Caco-2 (cell line): ENCODE data around the gene ABCG4. TPM values are rescaled to one million over a fixed set of nuclear protein-coding genes. Genes with fewer than 3 reads are reported as not detected.

Experiments
- BruUV-seq: library from RNA; stranded (reverse); fragments of 400-500 nt; replicated peaks from 2 replicates; lab custom pipeline; 2021; lab: Mats Ljungman, UMichigan
- CTCF ChIA-PET: fragments of 300-600 bp; sonication (Branson Sonifier 250); formaldehyde crosslinking; loops from one replicate; lab custom pipeline; 2022; ENCODE audit warnings: antibody characterized with exemption; lab: Charles Lee
- POLR2A ChIA-PET: fragments of 300-600 bp; sonication (Branson Sonifier 250); formaldehyde crosslinking; loops from one replicate; lab custom pipeline; 2022; ENCODE audit warnings: antibody characterized with exemption; lab: Charles Lee
- DNase-seq, 2 experiments: peaks; one replicate each; pipeline versions ENCODE4 v3.0.0 to v3.0.0-alpha.2; 2020 to 2022
- H3K27me3 ChIP-seq: replicated peaks from 2 replicates; pipeline ENCODE4 v1.6.0; 2011; ENCODE audit warnings: low read length; ENCODE audit not compliant: control insufficient read depth, insufficient read depth
- H3K36me3 ChIP-seq: 2 replicates; pipeline ENCODE4 v1.5.1; 2011; ENCODE audit warnings: low read length; ENCODE audit not compliant: control insufficient read depth, insufficient read depth
- H3K4me1 ChIP-seq: fragments of 250-450 bp; sonication (Bioruptor Pico); 2 replicates; pipeline ENCODE4 v1.5.1; 2020; ENCODE audit warnings: mild to moderate bottlenecking
- H3K4me3 ChIP-seq: 2 replicates; pipeline ENCODE4 v1.5.1; 2011; ENCODE audit warnings: low read depth, mild to moderate bottlenecking, control low read depth, low read length
- H3K9me3 ChIP-seq: fragments of 250-450 bp; sonication (Bioruptor Pico); 2 replicates; pipeline ENCODE4 v1.5.1; 2020; ENCODE audit warnings: mild to moderate bottlenecking, moderate library complexity
- H3K27ac Mint-ChIP-seq: one replicate; pipeline ENCODE4 v1.8.0; 2022; ENCODE audit warnings: mixed read lengths; ENCODE audit not compliant: unreplicated experiment
- H3K27me3 Mint-ChIP-seq: one replicate; pipeline ENCODE4 v1.8.0; 2022; ENCODE audit warnings: mixed read lengths; ENCODE audit not compliant: insufficient read depth, unreplicated experiment
- H3K36me3 Mint-ChIP-seq: one replicate; pipeline ENCODE4 v1.8.0; 2022; ENCODE audit warnings: mild to moderate bottlenecking, mixed read lengths; ENCODE audit not compliant: insufficient read depth, unreplicated experiment
- H3K4me1 Mint-ChIP-seq: one replicate; pipeline ENCODE4 v1.8.0; 2022; ENCODE audit warnings: low read depth, mixed read lengths; ENCODE audit not compliant: unreplicated experiment
- H3K4me3 Mint-ChIP-seq: one replicate; pipeline ENCODE4 v1.8.0; 2022; ENCODE audit warnings: mild to moderate bottlenecking, moderate library complexity, mixed read lengths; ENCODE audit not compliant: unreplicated experiment
- H3K9me3 Mint-ChIP-seq: one replicate; pipeline ENCODE4 v1.8.0; 2022; ENCODE audit warnings: mixed read lengths; ENCODE audit not compliant: unreplicated experiment
- CTCF ChIP-seq, 2 experiments: fragments of 200-600 bp in 1 of 2; IDR thresholded peaks; 1 replicate in 1 of 2; 2 replicates in 1 of 2; pipeline versions ENCODE4 v1.5.1 to v1.8.0; 2011 to 2022; ENCODE audit warnings: antibody characterized with exemption in 1 of 2, control low read depth in 1 of 2, inconsistent platforms in 1 of 2, low read depth in 1 of 2, low read length in 1 of 2, mild to moderate bottlenecking in 1 of 2, moderate library complexity in 1 of 2; ENCODE audit not compliant: insufficient read depth in 1 of 2, severe bottlenecking in 1 of 2, unreplicated experiment in 1 of 2
- intact Hi-C: fragments of 100-400 bp; cut with micrococcal nuclease; formaldehyde crosslinking; loops from one replicate; pipeline ENCODE4 v1.10.0; 2022; ENCODE audit not compliant: unreplicated experiment
- total RNA-seq: library from RNA; stranded (reverse); gene quantifications from 2 replicates; pipeline ENCODE4 v1.2.3, GENCODE V29; 2022

Gene ABCG4
- total RNA-seq, 1 experiment from 2014 or later = 0.18 TPM

GRCh38 chr11:119113716-119114115 is 35.1 kb upstream of the ABCG4 start:
- H3K27ac Mint-ChIP-seq = no peak overlapping the region
- no peaks in the 10 kb centered on the region for H3K27me3 Mint-ChIP-seq
- no peak overlapping the region for H3K4me3 Mint-ChIP-seq
- ChIA-PET POLR2A (no interaction called here), CTCF (no interaction called here)
- Histone ChIP-seq H3K36me3 (0 out of 2 replicates have a peak, but pooled peaks cover 2% of the 10 kb centered on the region), H3K9me3 (no peaks in the 10 kb centered on the region), H3K4me3 (no peak overlapping the region), H3K4me1 (peaks cover 3% of the 10 kb centered on the region; the same call in 1 of the 2 replicates), H3K27me3 (no peaks in the 10 kb centered on the region)
- H3K9me3 Mint-ChIP-seq = no peaks in the 10 kb centered on the region
- BruUV-seq = no TSS peak
- peaks cover 5% of the 10 kb centered on the region for H3K4me1 Mint-ChIP-seq
- peaks cover 20% of the 10 kb centered on the region for H3K36me3 Mint-ChIP-seq
- DNase-seq = no peak
- intact Hi-C loops = no loop called here
- TF ChIP-seq CTCF (IDR thresholded peaks at IDR 0.05; ENCODE audit: insufficient read depth in 1 of 2, low read depth in 1 of 2, low read length in 1 of 2, severe bottlenecking in 1 of 2, unreplicated experiment in 1 of 2) = no peak

GRCh38 chr11:119114351-119114750 is 34.5 kb upstream of the ABCG4 start:
- H3K27ac Mint-ChIP-seq = no peak overlapping the region
- no TSS peak for BruUV-seq
- TF ChIP-seq CTCF (IDR thresholded peaks at IDR 0.05; ENCODE audit: insufficient read depth in 1 of 2, low read depth in 1 of 2, low read length in 1 of 2, severe bottlenecking in 1 of 2, unreplicated experiment in 1 of 2) = no peak
- no peaks in the 10 kb centered on the region for H3K4me1 ChIP-seq
- intact Hi-C loops = no loop called here
- H3K36me3 ChIP-seq = 0 out of 2 replicates have a peak, but pooled peaks cover 2% of the 10 kb centered on the region
- H3K4me3 ChIP-seq = no peak overlapping the region
- CTCF ChIA-PET = no interaction called here
- POLR2A ChIA-PET = no interaction called here
- no peaks in the 10 kb centered on the region for H3K27me3 Mint-ChIP-seq
- no peaks in the 10 kb centered on the region for H3K9me3 ChIP-seq
- H3K36me3 Mint-ChIP-seq = peaks cover 14% of the 10 kb centered on the region
- no peaks in the 10 kb centered on the region for H3K4me1 Mint-ChIP-seq
- no peaks in the 10 kb centered on the region for H3K9me3 Mint-ChIP-seq
- no peak overlapping the region for H3K4me3 Mint-ChIP-seq
- DNase-seq = no peak
- H3K27me3 ChIP-seq = no peaks in the 10 kb centered on the region

DNA sequence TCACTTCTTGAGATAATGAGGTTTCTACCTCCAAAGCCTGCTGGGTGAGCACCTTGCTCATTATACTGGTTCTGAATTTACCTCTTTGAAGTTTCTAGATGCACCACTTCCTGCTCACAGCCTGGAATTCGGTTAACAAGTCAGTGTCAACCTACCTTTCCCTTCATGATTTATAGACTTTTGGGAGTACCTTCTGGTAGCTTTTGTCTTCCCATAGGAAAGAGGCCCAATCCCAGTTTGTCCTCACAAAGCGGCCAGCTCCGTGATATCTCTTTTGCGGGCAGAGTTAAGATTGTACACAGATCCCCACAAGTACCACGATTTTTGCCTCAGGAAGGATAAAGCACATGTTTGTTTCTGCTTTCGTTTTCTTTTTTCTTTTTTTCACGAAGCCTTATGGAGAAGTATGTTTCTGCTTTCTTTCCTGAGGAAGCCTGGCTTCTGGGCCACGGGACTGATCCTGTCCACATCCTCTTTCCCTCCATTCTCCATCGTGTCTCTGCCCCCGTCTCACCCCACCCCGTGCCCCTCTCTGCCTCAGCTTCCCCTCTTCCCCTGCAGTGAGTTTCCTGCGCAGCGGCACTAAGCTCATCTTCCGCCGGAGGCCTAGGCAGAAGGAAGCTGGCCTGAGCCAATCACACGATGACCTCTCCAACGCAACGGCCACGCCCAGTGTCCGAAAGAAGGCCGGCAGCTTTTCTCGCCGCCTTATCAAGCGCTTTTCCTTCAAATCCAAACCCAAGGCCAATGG is 33.2 kb upstream of the ABCG4 start:
- no peak overlapping the region for H3K27ac Mint-ChIP-seq
- ChIA-PET POLR2A (interaction anchor here (0.6 kb wide), 1 partner anchor 14 kb away, joined by 7 read pairs; the partner anchor contains the start of gene DPAGT1), CTCF (interaction anchor here (1.2 kb wide), 1 partner anchor 13 kb away, joined by 4 read pairs; no protein-coding TSS in a partner anchor)
- DNase-seq = no peak
- H3K4me1 Mint-ChIP-seq = peaks cover 7% of the 10 kb centered on the region
- Histone ChIP-seq H3K9me3 (no peaks in the 10 kb centered on the region), H3K36me3 (0 out of 2 replicates have a peak, but pooled peaks cover 2% of the 10 kb centered on the region), H3K4me1 (0 out of 2 replicates have a peak, but pooled peaks cover 4% of the 10 kb centered on the region), H3K4me3 (no peak overlapping the region), H3K27me3 (no peaks in the 10 kb centered on the region)
- TF ChIP-seq CTCF (IDR thresholded peaks at IDR 0.05; ENCODE audit: insufficient read depth in 1 of 2, low read depth in 1 of 2, low read length in 1 of 2, severe bottlenecking in 1 of 2, unreplicated experiment in 1 of 2) = no peak
- intact Hi-C loops = no loop called here
- BruUV-seq = no TSS peak
- H3K4me3 Mint-ChIP-seq = no peak overlapping the region
- H3K36me3 Mint-ChIP-seq = peaks cover 15% of the 10 kb centered on the region
- no peaks in the 10 kb centered on the region for H3K9me3 Mint-ChIP-seq
- no peaks in the 10 kb centered on the region for H3K27me3 Mint-ChIP-seq
